PFSK-1 (cell line): Measurements from ENCODE around the gene SYNPO2L.

Source experiments
- POLR2AphosphoS5 ChIP-seq: IDR thresholded peaks from 2 replicates; pipeline ENCODE4 v1.6.1; 2012; ENCODE audit warnings: low read depth, mild to moderate bottlenecking, control low read depth, low read length, moderate library complexity
- SIN3A ChIP-seq: IDR thresholded peaks from 2 replicates; pipeline ENCODE4 v1.6.1; 2012; ENCODE audit warnings: mild to moderate bottlenecking, low read length, moderate library complexity, borderline replicate concordance; ENCODE audit not compliant: insufficient read depth
- TAF1 ChIP-seq: IDR thresholded peaks from 2 replicates; pipeline ENCODE4 v1.6.1; 2012; ENCODE audit warnings: low read length, control low read depth, borderline replicate concordance; ENCODE audit not compliant: insufficient read depth
- TF ChIP-seq, protein P1 (sequence below), 2 experiments: IDR thresholded peaks; 2 replicates each; pipeline versions ENCODE4 v1.6.1 to v1.8.0; 2011 to 2012; ENCODE audit warnings: low read depth in 2 of 2, low read length in 2 of 2, control low read depth in 1 of 2, inconsistent platforms in 1 of 2, mild to moderate bottlenecking in 1 of 2, moderate library complexity in 1 of 2; ENCODE audit not compliant: insufficient read depth in 1 of 2

DNA sequence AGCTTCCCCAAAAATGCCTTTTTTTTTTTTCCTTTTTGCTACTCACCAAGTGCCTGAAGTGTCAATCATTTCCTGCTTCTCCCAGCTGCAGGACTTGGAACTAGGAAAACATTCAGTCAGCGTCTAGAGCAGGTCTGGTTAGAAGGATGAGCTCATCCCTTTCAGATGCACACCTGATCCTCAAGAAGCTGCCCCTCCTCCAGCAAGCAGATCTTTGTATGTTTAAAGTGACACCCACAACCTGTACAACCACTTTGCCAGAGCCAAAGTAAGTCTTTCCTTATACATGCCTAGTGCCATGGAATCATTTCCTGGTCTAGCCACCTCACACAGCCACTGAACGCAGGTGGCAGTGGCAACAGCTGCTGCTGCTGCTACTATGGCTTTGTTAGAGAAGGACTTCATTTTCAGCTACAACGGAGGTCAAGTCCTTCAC lies 54.3 kb downstream of the SYNPO2L start:
- TF ChIP-seq TAF1 (no peak), POLR2AphosphoS5 (no peak), SIN3A (no peak)
- TF ChIP-seq, protein P1, sequence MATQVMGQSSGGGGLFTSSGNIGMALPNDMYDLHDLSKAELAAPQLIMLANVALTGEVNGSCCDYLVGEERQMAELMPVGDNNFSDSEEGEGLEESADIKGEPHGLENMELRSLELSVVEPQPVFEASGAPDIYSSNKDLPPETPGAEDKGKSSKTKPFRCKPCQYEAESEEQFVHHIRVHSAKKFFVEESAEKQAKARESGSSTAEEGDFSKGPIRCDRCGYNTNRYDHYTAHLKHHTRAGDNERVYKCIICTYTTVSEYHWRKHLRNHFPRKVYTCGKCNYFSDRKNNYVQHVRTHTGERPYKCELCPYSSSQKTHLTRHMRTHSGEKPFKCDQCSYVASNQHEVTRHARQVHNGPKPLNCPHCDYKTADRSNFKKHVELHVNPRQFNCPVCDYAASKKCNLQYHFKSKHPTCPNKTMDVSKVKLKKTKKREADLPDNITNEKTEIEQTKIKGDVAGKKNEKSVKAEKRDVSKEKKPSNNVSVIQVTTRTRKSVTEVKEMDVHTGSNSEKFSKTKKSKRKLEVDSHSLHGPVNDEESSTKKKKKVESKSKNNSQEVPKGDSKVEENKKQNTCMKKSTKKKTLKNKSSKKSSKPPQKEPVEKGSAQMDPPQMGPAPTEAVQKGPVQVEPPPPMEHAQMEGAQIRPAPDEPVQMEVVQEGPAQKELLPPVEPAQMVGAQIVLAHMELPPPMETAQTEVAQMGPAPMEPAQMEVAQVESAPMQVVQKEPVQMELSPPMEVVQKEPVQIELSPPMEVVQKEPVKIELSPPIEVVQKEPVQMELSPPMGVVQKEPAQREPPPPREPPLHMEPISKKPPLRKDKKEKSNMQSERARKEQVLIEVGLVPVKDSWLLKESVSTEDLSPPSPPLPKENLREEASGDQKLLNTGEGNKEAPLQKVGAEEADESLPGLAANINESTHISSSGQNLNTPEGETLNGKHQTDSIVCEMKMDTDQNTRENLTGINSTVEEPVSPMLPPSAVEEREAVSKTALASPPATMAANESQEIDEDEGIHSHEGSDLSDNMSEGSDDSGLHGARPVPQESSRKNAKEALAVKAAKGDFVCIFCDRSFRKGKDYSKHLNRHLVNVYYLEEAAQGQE (IDR thresholded peaks at IDR 0.05; ENCODE audit: insufficient read depth in 1 of 2, low read depth in 2 of 2, low read length in 2 of 2) = no peak
